CD4-positive, alpha-beta T cell treated with Interferon alpha-2 for 1 hour (primary cell): ENCODE results near the gene CD300LD.
A peak's percentile ranks its signal among the peaks of the same experiment; 100 is the strongest.
"Not testable (repeated sequence)": the region's sequence is repeated elsewhere in the genome, so short reads cannot be mapped to it uniquely, and the experiment has no call there.

Experiments
- DNase-seq, 2 donors: peaks; one replicate each; pipeline ENCODE4 v3.0.0-alpha.2; 2020 to 2022

The CD300LD gene

GRCh38 chr17:74605361-74605760 is 13.3 kb upstream of the CD300LD start:
- DNase-seq = no peak

- no peak for DNase-seq
These were observed 12.7 kb upstream of the CD300LD start for GRCh38 chr17:74604761-74605160.

- DNase-seq = no peak
These were observed 12.1 kb upstream of the CD300LD start for GRCh38 chr17:74604200-74604599.

- DNase-seq = no peak
These were observed 11.7 kb upstream of the CD300LD start for GRCh38 chr17:74603746-74604145.

GRCh38 chr17:74603037-74603635 is 11.1 kb upstream of the CD300LD start:
- no peak for DNase-seq

GRCh38 chr17:74601944-74602572 is 10.0 kb upstream of the CD300LD start:
- peak; percentile 31 to 35 for DNase-seq

- peak in 1 of 2 donors; percentile 31 for DNase-seq
These were observed 7.4 kb upstream of the CD300LD start for GRCh38 chr17:74599448-74599939.

- no peak for DNase-seq
These were observed 6.9 kb upstream of the CD300LD start for GRCh38 chr17:74599023-74599399.

- DNase-seq = no peak
These were observed 6.4 kb upstream of the CD300LD start for GRCh38 chr17:74598346-74599022.

- no peak for DNase-seq
These were observed 5.1 kb upstream of the CD300LD start for GRCh38 chr17:74597069-74597790.

- DNase-seq = no peak
These were observed 3.1 kb upstream of the CD300LD start for GRCh38 chr17:74595037-74595750.

- no peak for DNase-seq
These were observed 580 bp downstream of the CD300LD start for GRCh38 chr17:74591503-74591902.

- no peak for DNase-seq
These were observed 6.4 kb downstream of the CD300LD start for GRCh38 chr17:74585711-74586110.

GRCh38 chr17:74584292-74585060 is 7.6 kb downstream of the CD300LD start:
- DNase-seq = no peak

GRCh38 chr17:74582633-74583032 is 9.4 kb downstream of the CD300LD start:
- DNase-seq = no peak

GRCh38 chr17:74579900-74580299 is 12.2 kb downstream of the CD300LD start:
- DNase-seq = no peak

GRCh38 chr17:74578979-74579378 is 13.1 kb downstream of the CD300LD start:
- no peak for DNase-seq

GRCh38 chr17:74574489-74575142 is 17.5 kb downstream of the CD300LD start:
- no peak for DNase-seq

- DNase-seq = not testable (repeated sequence)
These were observed 18.4 kb downstream of the CD300LD start for GRCh38 chr17:74573635-74574034.

GRCh38 chr17:74573169-74573568 is 18.9 kb downstream of the CD300LD start:
- no peak for DNase-seq

- DNase-seq = no peak
These were observed 20.3 kb downstream of the CD300LD start for GRCh38 chr17:74571621-74572270.
